HCT116 (cell line): ENCODE measurements around the gene ALG1. TPM values are rescaled to one million over a fixed set of nuclear protein-coding genes. Genes with fewer than 3 reads are reported as not detected.

Experiments used
- ATAC-seq: fragments of 200-7000 bp; cut with Tn5 transposase; 2 replicates; pipeline ENCODE4 v1.9.1; 2020; ENCODE audit warnings: mild to moderate bottlenecking, moderate library complexity
- BruUV-seq: library from RNA; stranded (reverse); fragments of 400-500 nt; replicated peaks from 2 replicates; lab custom pipeline; 2021; lab: Mats Ljungman, UMichigan
- CTCF ChIA-PET: fragments of 300-600 bp; sonication (Branson Sonifier 250); formaldehyde crosslinking; loops from one replicate; lab custom pipeline; 2021; ENCODE audit warnings: antibody characterized with exemption; lab: Charles Lee
- POLR2A ChIA-PET: fragments of 300-600, 350-600 bp; sonication (Branson Sonifier 250); formaldehyde crosslinking; loops from one replicate; lab custom pipeline; 2021; ENCODE audit warnings: antibody characterized with exemption; lab: Charles Lee
- RAD21 ChIA-PET, 2 experiments: fragments of 300-600 bp; sonication (Branson Sonifier 250); formaldehyde crosslinking; loops; one replicate each; lab custom pipeline; 2023; ENCODE audit warnings: low total read pairs in 2 of 2; ENCODE audit not compliant: uncharacterized antibody in 2 of 2, unreplicated experiment in 2 of 2, low non-redundant PET in 1 of 2; lab: Charles Lee
- DNase-seq: peaks from one replicate; pipeline ENCODE4 v3.0.0-alpha.2; 2010; ENCODE audit warnings: low read depth, low spot score
- H2AFZ ChIP-seq: fragments of 200-600 bp; shearing (Covaris generic), sonication (generic); 2 replicates; pipeline ENCODE4 v1.6.1; 2017; ENCODE audit warnings: low read depth, mixed run types, mixed read lengths, antibody characterized with exemption, low read length; ENCODE audit not compliant: poor library complexity, severe bottlenecking
- H3K27ac ChIP-seq: 2 replicates; pipeline ENCODE4 v1.5.1; 2012; ENCODE audit warnings: low read depth, low read length
- H3K27me3 ChIP-seq: fragments of 200-600 bp; sonication (generic); 2 replicates; pipeline ENCODE4 v1.6.1; 2016; ENCODE audit warnings: mixed run types, low read length, mixed read lengths; ENCODE audit not compliant: insufficient read depth
- H3K36me3 ChIP-seq, 2 experiments: fragments of 200-500 bp in 1 of 2; fragments of 200-600 bp in 1 of 2; sonication (Bioruptor generic) in 1 of 2; sonication (generic) in 1 of 2; 2 replicates each; pipeline versions ENCODE4 v1.5.1 to v1.6.1; 2014 to 2016; ENCODE audit warnings: low read length in 2 of 2, inconsistent platforms in 1 of 2, mixed read lengths in 1 of 2, mixed run types in 1 of 2; ENCODE audit not compliant: insufficient read depth in 2 of 2, control insufficient read depth in 1 of 2
- H3K4me1 ChIP-seq, 2 experiments: fragments of 200-600 bp in 1 of 2; sonication (generic) in 1 of 2; 2 replicates each; pipeline versions ENCODE4 v1.5.1 to v1.6.1; 2012 to 2017; ENCODE audit warnings: low read length in 2 of 2, inconsistent platforms in 1 of 2, mild to moderate bottlenecking in 1 of 2, mixed read lengths in 1 of 2, mixed run types in 1 of 2, moderate library complexity in 1 of 2; ENCODE audit not compliant: insufficient read depth in 2 of 2, control insufficient read depth in 1 of 2
- H3K4me2 ChIP-seq: fragments of 200-600 bp; sonication (generic); 2 replicates; pipeline ENCODE4 v1.6.1; 2017; ENCODE audit warnings: mixed run types, low read length, mixed read lengths
- H3K4me3 ChIP-seq, 2 experiments: fragments of 200-600 bp in 1 of 2; sonication (generic) in 1 of 2; replicated peaks in 1 of 2; 2 replicates each; pipeline ENCODE4 v1.5.1; 2011 to 2016; ENCODE audit warnings: low read length in 2 of 2, control low read depth in 1 of 2, low read depth in 1 of 2, mild to moderate bottlenecking in 1 of 2, mixed read lengths in 1 of 2, mixed run types in 1 of 2
- H3K79me2 ChIP-seq: fragments of 200-600 bp; sonication (generic); 2 replicates; pipeline ENCODE4 v1.6.1; 2017; ENCODE audit warnings: mild to moderate bottlenecking, mixed run types, low read length, moderate library complexity, mixed read lengths; ENCODE audit not compliant: insufficient read depth
- H3K9ac ChIP-seq: fragments of 200-600 bp; sonication (generic); 2 replicates; pipeline ENCODE4 v1.6.1; 2016; ENCODE audit warnings: low read length, mixed read lengths
- H3K9me2 ChIP-seq: fragments of 200-600 bp; sonication (generic), shearing (Covaris generic); 2 replicates; pipeline ENCODE4 v1.6.1; 2017; ENCODE audit warnings: mixed run types, mild to moderate bottlenecking, moderate library complexity; ENCODE audit not compliant: insufficient read depth
- H3K9me3 ChIP-seq, 2 experiments: fragments of 200-500 bp in 1 of 2; fragments of 200-600 bp in 1 of 2; sonication (Bioruptor generic) in 1 of 2; sonication (generic) in 1 of 2; 2 replicates each; pipeline ENCODE4 v1.6.1; 2014 to 2017; ENCODE audit warnings: low read length in 2 of 2, mixed read lengths in 2 of 2, inconsistent platforms in 1 of 2, low read depth in 1 of 2, mild to moderate bottlenecking in 1 of 2, mixed run types in 1 of 2, moderate library complexity in 1 of 2; ENCODE audit not compliant: control insufficient read depth in 1 of 2, insufficient read depth in 1 of 2
- H4K20me1 ChIP-seq: fragments of 200-600 bp; sonication (generic), shearing (Covaris generic); 2 replicates; pipeline ENCODE4 v1.6.1; 2017; ENCODE audit warnings: mixed run types, mild to moderate bottlenecking, moderate library complexity; ENCODE audit not compliant: insufficient read depth
- FOSL1 ChIP-seq: IDR thresholded peaks from 2 replicates; pipeline ENCODE4 v1.6.1; 2012; ENCODE audit warnings: low read depth
- JUND ChIP-seq: IDR thresholded peaks from 2 replicates; pipeline ENCODE4 v1.6.1; 2012
- POLR2AphosphoS5 ChIP-seq: IDR thresholded peaks from 2 replicates; pipeline ENCODE4 v1.6.1; 2011; ENCODE audit warnings: mild to moderate bottlenecking, low read depth, low read length, moderate library complexity
- SP1 ChIP-seq: IDR thresholded peaks from 2 replicates; pipeline ENCODE4 v1.6.1; 2012; ENCODE audit warnings: low read depth
- SRF ChIP-seq: IDR thresholded peaks from 2 replicates; pipeline ENCODE4 v1.6.1; 2012; ENCODE audit warnings: low read depth
- TCF7L2 ChIP-seq: IDR thresholded peaks from 2 replicates; pipeline ENCODE4 v1.7.0; 2011; ENCODE audit warnings: borderline replicate concordance, inconsistent platforms; ENCODE audit not compliant: insufficient read depth, insufficient read length; ENCODE audit errors: extremely low read depth
- ZNF274 ChIP-seq: fragments of 200-500 bp; sonication (Bioruptor generic); IDR thresholded peaks from 2 replicates; pipeline ENCODE4 v1.6.1; 2014; ENCODE audit warnings: mild to moderate bottlenecking, low read depth, low read length, inconsistent platforms
- intact Hi-C: fragments of 100-400 bp; cut with micrococcal nuclease; formaldehyde crosslinking; loops from 2 replicates; pipeline ENCODE4 v1.10.0; 2022
- total RNA-seq: library from RNA; stranded (reverse); gene quantifications from one replicate; pipeline ENCODE4 v1.2.1, GENCODE V29; 2021; ENCODE audit not compliant: unreplicated experiment
- TF ChIP-seq, protein P1 (sequence below), 3 experiments: fragments of 200-600 bp in 1 of 3; sonication (generic) in 1 of 3; IDR thresholded peaks in 2 of 3; conservative IDR thresholded peaks in 1 of 3; 2 replicates each; pipeline ENCODE4 v1.5.1; 2012 to 2017; ENCODE audit warnings: low read depth in 2 of 3, low read length in 2 of 3, antibody characterized with exemption in 1 of 3, borderline replicate concordance in 1 of 3, control low read depth in 1 of 3, mild to moderate bottlenecking in 1 of 3, mixed read lengths in 1 of 3, mixed run types in 1 of 3, moderate library complexity in 1 of 3; ENCODE audit not compliant: insufficient read depth in 1 of 3
- TF ChIP-seq, protein P2 (sequence below): IDR thresholded peaks from 2 replicates; pipeline ENCODE4 v1.6.1; 2011; ENCODE audit warnings: mild to moderate bottlenecking, low read length, moderate library complexity; ENCODE audit not compliant: insufficient replicate concordance; ENCODE audit errors: extremely low read depth
- TF ChIP-seq, protein P3 (sequence below): IDR thresholded peaks from 2 replicates; pipeline ENCODE4 v1.6.1; 2012; ENCODE audit warnings: low read depth

Gene ALG1
- total RNA-seq, 1 experiment from 2014 or later = 27.1 TPM

DNA sequence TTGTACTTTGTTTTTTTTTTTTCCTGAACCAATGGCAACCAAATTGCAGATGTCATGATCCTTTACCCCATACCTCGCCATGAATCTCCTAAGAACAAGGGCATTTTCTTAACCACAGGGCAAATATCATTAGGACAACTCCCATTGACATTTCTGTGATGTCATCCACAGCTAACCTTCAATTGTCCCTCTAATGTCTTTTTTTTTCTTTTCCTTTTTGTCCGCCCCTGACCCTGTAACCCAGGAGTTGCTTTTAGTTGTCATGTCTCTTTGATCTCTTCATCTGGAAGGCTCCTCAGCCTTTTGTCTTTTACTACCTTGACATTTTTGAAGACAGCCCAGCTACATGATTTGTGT, 37.5 kb upstream of the ALG1 start:
- TSS peak; percentile 91 for BruUV-seq

DNA sequence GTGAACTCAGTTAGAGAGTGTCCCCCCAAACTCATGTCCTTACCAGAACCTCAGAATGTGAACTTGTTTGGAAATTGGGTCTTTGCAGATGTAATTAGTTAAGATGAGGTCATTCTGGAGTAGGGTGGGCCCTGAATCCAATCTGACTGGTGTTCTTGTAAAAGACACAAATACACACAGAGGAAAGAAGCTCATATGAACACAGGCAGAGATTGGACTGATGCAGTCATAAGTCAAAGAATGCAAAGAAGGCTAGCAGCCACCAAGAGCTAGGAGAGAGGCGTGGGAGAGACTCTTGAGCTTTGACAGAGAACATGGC, 35.8 kb upstream of the ALG1 start:
- Histone ChIP-seq H4K20me1 (no peaks in the 10 kb centered on the region), H2AFZ (no peak overlapping the region), H3K4me3 (no peak overlapping the region), H3K9me2 (no peaks in the 10 kb centered on the region), H3K9ac (no peak overlapping the region), H3K9me3 (no peaks in the 10 kb centered on the region), H3K4me2 (no peak overlapping the region), H3K27ac (no peak overlapping the region), H3K27me3 (no peaks in the 10 kb centered on the region), H3K4me1 (peaks cover 10 to 32% of the 10 kb centered on the region in 2 experiments; a peak in 3 of 4 replicates), H3K79me2 (0 out of 2 replicates have a peak, but pooled peaks cover 6% of the 10 kb centered on the region), H3K36me3 (no peaks in the 10 kb centered on the region)
- no TSS peak for BruUV-seq
- POLR2A ChIA-PET = no interaction called here
- RAD21 ChIA-PET = no interaction called here
- ATAC-seq = no peak
- CTCF ChIA-PET = no interaction called here
- TF ChIP-seq ZNF274 (no peak), SRF (no peak), SP1 (no peak), FOSL1 (no peak), TCF7L2 (no peak), JUND (no peak)
- TF ChIP-seq, protein P1, sequence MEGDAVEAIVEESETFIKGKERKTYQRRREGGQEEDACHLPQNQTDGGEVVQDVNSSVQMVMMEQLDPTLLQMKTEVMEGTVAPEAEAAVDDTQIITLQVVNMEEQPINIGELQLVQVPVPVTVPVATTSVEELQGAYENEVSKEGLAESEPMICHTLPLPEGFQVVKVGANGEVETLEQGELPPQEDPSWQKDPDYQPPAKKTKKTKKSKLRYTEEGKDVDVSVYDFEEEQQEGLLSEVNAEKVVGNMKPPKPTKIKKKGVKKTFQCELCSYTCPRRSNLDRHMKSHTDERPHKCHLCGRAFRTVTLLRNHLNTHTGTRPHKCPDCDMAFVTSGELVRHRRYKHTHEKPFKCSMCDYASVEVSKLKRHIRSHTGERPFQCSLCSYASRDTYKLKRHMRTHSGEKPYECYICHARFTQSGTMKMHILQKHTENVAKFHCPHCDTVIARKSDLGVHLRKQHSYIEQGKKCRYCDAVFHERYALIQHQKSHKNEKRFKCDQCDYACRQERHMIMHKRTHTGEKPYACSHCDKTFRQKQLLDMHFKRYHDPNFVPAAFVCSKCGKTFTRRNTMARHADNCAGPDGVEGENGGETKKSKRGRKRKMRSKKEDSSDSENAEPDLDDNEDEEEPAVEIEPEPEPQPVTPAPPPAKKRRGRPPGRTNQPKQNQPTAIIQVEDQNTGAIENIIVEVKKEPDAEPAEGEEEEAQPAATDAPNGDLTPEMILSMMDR (IDR thresholded peaks at IDR 0.05 in 2 of 3, conservative IDR thresholded peaks at IDR 0.05 in 1 of 3; ENCODE audit: borderline replicate concordance in 1 of 3, insufficient read depth in 1 of 3, low read depth in 2 of 3, low read length in 2 of 3) = no peak
- TF ChIP-seq, protein P2, sequence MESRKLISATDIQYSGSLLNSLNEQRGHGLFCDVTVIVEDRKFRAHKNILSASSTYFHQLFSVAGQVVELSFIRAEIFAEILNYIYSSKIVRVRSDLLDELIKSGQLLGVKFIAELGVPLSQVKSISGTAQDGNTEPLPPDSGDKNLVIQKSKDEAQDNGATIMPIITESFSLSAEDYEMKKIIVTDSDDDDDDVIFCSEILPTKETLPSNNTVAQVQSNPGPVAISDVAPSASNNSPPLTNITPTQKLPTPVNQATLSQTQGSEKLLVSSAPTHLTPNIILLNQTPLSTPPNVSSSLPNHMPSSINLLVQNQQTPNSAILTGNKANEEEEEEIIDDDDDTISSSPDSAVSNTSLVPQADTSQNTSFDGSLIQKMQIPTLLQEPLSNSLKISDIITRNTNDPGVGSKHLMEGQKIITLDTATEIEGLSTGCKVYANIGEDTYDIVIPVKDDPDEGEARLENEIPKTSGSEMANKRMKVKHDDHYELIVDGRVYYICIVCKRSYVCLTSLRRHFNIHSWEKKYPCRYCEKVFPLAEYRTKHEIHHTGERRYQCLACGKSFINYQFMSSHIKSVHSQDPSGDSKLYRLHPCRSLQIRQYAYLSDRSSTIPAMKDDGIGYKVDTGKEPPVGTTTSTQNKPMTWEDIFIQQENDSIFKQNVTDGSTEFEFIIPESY = no peak
- intact Hi-C loops = no loop called here
- no peak for DNase-seq

More for the DNA sequence above, 37.5 kb upstream of the ALG1 start:
- Histone ChIP-seq H3K27ac (peak overlapping the region; percentile 70), H2AFZ (peak overlapping the region; percentile 90), H3K27me3 (no peaks in the 10 kb centered on the region), H3K4me3 (peak overlapping the region; percentile 74 to 94), H3K9ac (peak overlapping the region; percentile 81), H3K9me2 (no peaks in the 10 kb centered on the region), H3K9me3 (no peaks in the 10 kb centered on the region), H3K36me3 (no peaks in the 10 kb centered on the region), H3K79me2 (0 out of 2 replicates have a peak, but pooled peaks cover 6% of the 10 kb centered on the region), H4K20me1 (no peaks in the 10 kb centered on the region), H3K4me2 (peak overlapping the region; percentile 97), H3K4me1 (peaks cover 10 to 27% of the 10 kb centered on the region in 2 experiments; a peak in 3 of 4 replicates)
- CTCF ChIA-PET = no interaction called here
- TF ChIP-seq, protein P3, sequence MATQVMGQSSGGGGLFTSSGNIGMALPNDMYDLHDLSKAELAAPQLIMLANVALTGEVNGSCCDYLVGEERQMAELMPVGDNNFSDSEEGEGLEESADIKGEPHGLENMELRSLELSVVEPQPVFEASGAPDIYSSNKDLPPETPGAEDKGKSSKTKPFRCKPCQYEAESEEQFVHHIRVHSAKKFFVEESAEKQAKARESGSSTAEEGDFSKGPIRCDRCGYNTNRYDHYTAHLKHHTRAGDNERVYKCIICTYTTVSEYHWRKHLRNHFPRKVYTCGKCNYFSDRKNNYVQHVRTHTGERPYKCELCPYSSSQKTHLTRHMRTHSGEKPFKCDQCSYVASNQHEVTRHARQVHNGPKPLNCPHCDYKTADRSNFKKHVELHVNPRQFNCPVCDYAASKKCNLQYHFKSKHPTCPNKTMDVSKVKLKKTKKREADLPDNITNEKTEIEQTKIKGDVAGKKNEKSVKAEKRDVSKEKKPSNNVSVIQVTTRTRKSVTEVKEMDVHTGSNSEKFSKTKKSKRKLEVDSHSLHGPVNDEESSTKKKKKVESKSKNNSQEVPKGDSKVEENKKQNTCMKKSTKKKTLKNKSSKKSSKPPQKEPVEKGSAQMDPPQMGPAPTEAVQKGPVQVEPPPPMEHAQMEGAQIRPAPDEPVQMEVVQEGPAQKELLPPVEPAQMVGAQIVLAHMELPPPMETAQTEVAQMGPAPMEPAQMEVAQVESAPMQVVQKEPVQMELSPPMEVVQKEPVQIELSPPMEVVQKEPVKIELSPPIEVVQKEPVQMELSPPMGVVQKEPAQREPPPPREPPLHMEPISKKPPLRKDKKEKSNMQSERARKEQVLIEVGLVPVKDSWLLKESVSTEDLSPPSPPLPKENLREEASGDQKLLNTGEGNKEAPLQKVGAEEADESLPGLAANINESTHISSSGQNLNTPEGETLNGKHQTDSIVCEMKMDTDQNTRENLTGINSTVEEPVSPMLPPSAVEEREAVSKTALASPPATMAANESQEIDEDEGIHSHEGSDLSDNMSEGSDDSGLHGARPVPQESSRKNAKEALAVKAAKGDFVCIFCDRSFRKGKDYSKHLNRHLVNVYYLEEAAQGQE = no peak
- TF ChIP-seq POLR2AphosphoS5 = no peak
- POLR2A ChIA-PET = interaction anchor here (0.9 kb wide), 1 partner anchor 27 kb away, joined by 4 read pairs; no protein-coding TSS in a partner anchor
- no peak for ATAC-seq
- RAD21 ChIA-PET = no interaction called here
- intact Hi-C loops = no loop called here
- no peak for DNase-seq
